OCI-LY7 (cell line): ENCODE results near the gene MBNL3. TPM values are rescaled to one million over a fixed set of nuclear protein-coding genes. Genes with fewer than 3 reads are reported as not detected.

ENCODE experiments used
- BruUV-seq: library from RNA; stranded (reverse); fragments of 400-500 nt; replicated peaks from 2 replicates; lab custom pipeline; 2021; lab: Mats Ljungman, UMichigan
- CTCF ChIA-PET: fragments of 300-600 bp; sonication (Branson Sonifier 250); formaldehyde crosslinking; loops from one replicate; lab custom pipeline; 2022; ENCODE audit warnings: antibody characterized with exemption; ENCODE audit not compliant: unreplicated experiment; lab: Charles Lee
- POLR2A ChIA-PET: fragments of 300-600 bp; sonication (Branson Sonifier 250); formaldehyde crosslinking; loops from one replicate; lab custom pipeline; 2022; ENCODE audit warnings: antibody characterized with exemption; lab: Charles Lee
- DNase-seq: peaks from one replicate; pipeline ENCODE4 v3.0.0-alpha.2; 2015; ENCODE audit warnings: low spot score
- H2AFZ ChIP-seq: fragments of 200-600 bp; sonication (generic), shearing (Covaris generic); 2 replicates; pipeline ENCODE4 v1.6.1; 2014; ENCODE audit warnings: mild to moderate bottlenecking, antibody characterized with exemption, low read length, moderate library complexity
- H3K27ac ChIP-seq: fragments of 200-600 bp; sonication (generic); 2 replicates; pipeline ENCODE4 v1.5.1; 2014; ENCODE audit warnings: mixed run types, low read depth, mild to moderate bottlenecking, moderate library complexity, low read length, inconsistent platforms; ENCODE audit not compliant: poor library complexity, severe bottlenecking
- H3K36me3 ChIP-seq: fragments of 200-600 bp; sonication (generic); 2 replicates; pipeline ENCODE4 v1.6.1; 2014; ENCODE audit warnings: mild to moderate bottlenecking, antibody characterized with exemption, low read length, moderate library complexity, mixed read lengths; ENCODE audit not compliant: insufficient read depth
- H3K4me1 ChIP-seq: fragments of 200-600 bp; sonication (generic); 2 replicates; pipeline ENCODE4 v1.5.1; 2014; ENCODE audit warnings: mild to moderate bottlenecking, low read length; ENCODE audit not compliant: insufficient read depth, poor library complexity, severe bottlenecking
- H3K4me2 ChIP-seq: fragments of 200-600 bp; sonication (generic); 2 replicates; pipeline ENCODE4 v1.6.1; 2014; ENCODE audit warnings: mild to moderate bottlenecking, low read length
- H3K4me3 ChIP-seq: fragments of 200-600 bp; sonication (generic); 2 replicates; pipeline ENCODE4 v1.5.1; 2014; ENCODE audit warnings: mild to moderate bottlenecking, low read depth, low read length; ENCODE audit not compliant: poor library complexity, severe bottlenecking
- H3K79me2 ChIP-seq: fragments of 200-600 bp; sonication (generic); 2 replicates; pipeline ENCODE4 v1.6.1; 2016; ENCODE audit warnings: low read depth, mild to moderate bottlenecking, low read length, moderate library complexity, mixed read lengths; ENCODE audit not compliant: insufficient read depth
- H3K9me2 ChIP-seq: fragments of 200-600 bp; sonication (generic); 2 replicates; pipeline ENCODE4 v1.6.1; 2016; ENCODE audit warnings: mild to moderate bottlenecking, low read length, mixed read lengths; ENCODE audit not compliant: insufficient read depth
- H3K9me3 ChIP-seq: fragments of 200-600 bp; sonication (generic); 2 replicates; pipeline ENCODE4 v1.6.1; 2014; ENCODE audit warnings: mild to moderate bottlenecking, mixed run types, low read length, mixed read lengths
- H4K20me1 ChIP-seq: fragments of 200-600 bp; sonication (generic); 2 replicates; pipeline ENCODE4 v1.6.1; 2014; ENCODE audit warnings: mild to moderate bottlenecking, antibody characterized with exemption, low read length, moderate library complexity, mixed read lengths; ENCODE audit not compliant: insufficient read depth
- CTCF ChIP-seq: fragments of 200-600 bp; sonication (generic); conservative IDR thresholded peaks from 2 replicates; pipeline ENCODE4 v1.5.1; 2014; ENCODE audit warnings: mild to moderate bottlenecking, antibody characterized with exemption, low read length, moderate library complexity, mixed read lengths
- EZH2phosphoT487 ChIP-seq: fragments of 200-600 bp; sonication (generic); IDR thresholded peaks from 2 replicates; pipeline ENCODE4 v1.6.1; 2018; ENCODE audit warnings: low read depth, borderline replicate concordance, mild to moderate bottlenecking, mixed run types, antibody characterized with exemption, low read length, moderate library complexity, mixed read lengths
- intact Hi-C: fragments of 100-400 bp; cut with micrococcal nuclease; formaldehyde crosslinking; loops from one replicate; pipeline ENCODE4 v1.10.0; 2022; ENCODE audit not compliant: unreplicated experiment
- total RNA-seq, 2 experiments: library from RNA; depleted of rRNA in 1 of 2; stranded (reverse); fragments of >200 nt in 1 of 2; shearing (Covaris generic) in 1 of 2; gene quantifications; 2 replicates each; pipeline ENCODE4 v1.2.3, GENCODE V29; 2014 to 2022

Gene MBNL3
- total RNA-seq, 2 experiments from 2014 or later: 39.4 to 73.9 TPM

- Histone ChIP-seq H3K9me3 (no peaks in the 10 kb centered on the region), H2AFZ (no peak overlapping the region), H4K20me1 (no peaks in the 10 kb centered on the region), H3K4me3 (no peak overlapping the region), H3K4me1 (no peaks in the 10 kb centered on the region), H3K36me3 (no peaks in the 10 kb centered on the region; the same call in 1 of the 2 replicates), H3K9me2 (no peaks in the 10 kb centered on the region), H3K27ac (no peak overlapping the region), H3K79me2 (no peaks in the 10 kb centered on the region; the same call in 1 of the 2 replicates), H3K4me2 (no peak overlapping the region)
- ChIA-PET CTCF (interaction anchor here (0.6 kb wide), 1 partner anchor 36 kb away, joined by 3 read pairs; no protein-coding TSS in a partner anchor), POLR2A (no interaction called here)
- no peak for TF ChIP-seq CTCF
- TF ChIP-seq EZH2phosphoT487: no peak
- intact Hi-C loops: no loop called here
- no TSS peak for BruUV-seq
- no peak for DNase-seq
Observed at GRCh38 chrX:132444936-132445335, 43.9 kb downstream of the MBNL3 start.

- intact Hi-C loops: no loop called here
- CTCF ChIA-PET: no interaction called here
- no peak overlapping the region for H3K4me2 ChIP-seq
Observed at GRCh38 chrX:132443196-132444135, 45.4 kb downstream of the MBNL3 start.

More at GRCh38 chrX:132443196-132444135, 45.4 kb downstream of the MBNL3 start:
- H3K4me3 ChIP-seq: no peak overlapping the region
- no peaks in the 10 kb centered on the region for H3K9me2 ChIP-seq
- no peak for TF ChIP-seq EZH2phosphoT487
- TF ChIP-seq CTCF: no peak
- DNase-seq: no peak
- H3K9me3 ChIP-seq: no peaks in the 10 kb centered on the region
- POLR2A ChIA-PET: no interaction called here
- no TSS peak for BruUV-seq
- H4K20me1 ChIP-seq: no peaks in the 10 kb centered on the region
- no peak overlapping the region for H3K27ac ChIP-seq
- H3K36me3 ChIP-seq: no peaks in the 10 kb centered on the region; the same call in 1 of the 2 replicates
- no peaks in the 10 kb centered on the region for H3K4me1 ChIP-seq
- no peak overlapping the region for H2AFZ ChIP-seq
- H3K79me2 ChIP-seq: no peaks in the 10 kb centered on the region; the same call in 1 of the 2 replicates
